Measurements from ENCODE around the gene RHBDD3.

The RHBDD3 gene

DNA sequence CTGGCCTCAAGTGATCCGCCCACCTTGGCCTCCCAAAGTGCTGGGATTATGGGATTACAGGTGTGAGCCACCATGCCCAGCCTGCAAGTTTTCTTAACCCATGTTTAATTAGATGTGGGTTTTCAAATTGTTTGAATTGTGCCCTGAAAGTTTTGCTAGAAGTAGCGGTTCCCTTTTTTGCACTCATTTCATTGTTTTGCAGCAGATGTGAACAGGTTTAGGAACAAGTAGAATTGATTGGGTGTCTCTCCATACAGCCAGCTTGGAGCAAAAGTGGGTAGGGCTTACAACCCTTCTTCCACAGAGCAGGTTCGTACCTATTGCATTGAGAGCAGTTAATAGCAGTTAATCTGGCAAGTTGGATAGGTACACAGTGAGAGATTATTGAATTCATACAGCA, 16.4 kb upstream of the RHBDD3 start:
- DNase-seq (ENCODE audit: insufficient read length) (no peak), FAIRE-seq (no peak)
- no peak for TF ChIP-seq TAF1 (IDR thresholded peaks at IDR 0.05; ENCODE audit: borderline replicate concordance, low read depth, low read length)
- TF ChIP-seq POLR2AphosphoS5 (IDR thresholded peaks at IDR 0.05; ENCODE audit: low read depth, low read length) = 0 out of 2 replicates have a peak, but pooled peaks have one; percentile 44
- no peak for TF ChIP-seq POLR2A (IDR thresholded peaks at IDR 0.05; ENCODE audit: low read depth, low read length)

GRCh38 chr22:29277927-29278326, 10.1 kb upstream of the RHBDD3 start:
- no peak for FAIRE-seq

DNA sequence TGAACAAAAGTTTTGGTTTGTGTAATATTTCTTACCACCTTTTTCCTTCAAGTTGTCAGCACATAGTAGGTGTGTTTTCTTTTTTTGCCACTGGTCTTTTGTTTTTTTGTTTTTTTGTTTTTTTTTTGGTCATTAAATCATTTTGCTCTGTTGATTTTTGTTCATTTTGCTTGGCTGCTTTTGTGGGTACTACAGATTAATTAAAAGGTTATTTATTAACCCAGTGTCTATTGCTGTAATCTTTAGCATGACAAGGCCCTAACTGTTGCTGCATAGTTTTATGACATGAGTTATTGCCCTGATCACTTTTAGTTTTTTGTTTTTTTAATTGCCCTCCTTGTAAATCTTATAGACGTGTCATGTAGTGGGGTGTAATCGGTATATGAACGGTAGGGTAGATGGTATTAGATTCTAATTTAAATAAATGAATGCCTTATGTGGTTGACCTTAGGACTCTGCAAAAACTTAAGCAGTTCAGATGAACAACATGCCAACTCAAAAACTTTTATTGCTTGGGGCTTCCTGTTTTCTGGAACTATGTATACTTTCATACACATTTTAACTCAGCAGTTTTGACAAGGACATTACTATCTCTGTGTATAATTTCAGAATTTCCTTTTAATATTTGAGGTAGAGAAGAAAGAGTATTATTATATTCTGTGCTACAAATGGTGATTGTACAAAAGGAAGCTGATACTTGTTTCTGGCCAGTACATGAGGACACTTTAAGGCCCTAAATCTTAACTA, 8.2 kb upstream of the RHBDD3 start:
- FAIRE-seq (no peak), DNase-seq (ENCODE audit: insufficient read length) (no peak)
- TF ChIP-seq POLR2AphosphoS5 (IDR thresholded peaks at IDR 0.05; ENCODE audit: low read depth, low read length) = no peak
- no peak for TF ChIP-seq POLR2A (IDR thresholded peaks at IDR 0.05; ENCODE audit: low read depth, low read length)
- no peak for TF ChIP-seq TAF1 (IDR thresholded peaks at IDR 0.05; ENCODE audit: borderline replicate concordance, low read depth, low read length)

More at GRCh38 chr22:29277927-29278326, 10.1 kb upstream of the RHBDD3 start:
- no peak for DNase-seq (ENCODE audit: insufficient read length)
- TF ChIP-seq POLR2A (IDR thresholded peaks at IDR 0.05; ENCODE audit: low read depth, low read length) (no peak), POLR2AphosphoS5 (IDR thresholded peaks at IDR 0.05; ENCODE audit: low read depth, low read length) (no peak), TAF1 (IDR thresholded peaks at IDR 0.05; ENCODE audit: borderline replicate concordance, low read depth, low read length) (no peak)

DNA sequence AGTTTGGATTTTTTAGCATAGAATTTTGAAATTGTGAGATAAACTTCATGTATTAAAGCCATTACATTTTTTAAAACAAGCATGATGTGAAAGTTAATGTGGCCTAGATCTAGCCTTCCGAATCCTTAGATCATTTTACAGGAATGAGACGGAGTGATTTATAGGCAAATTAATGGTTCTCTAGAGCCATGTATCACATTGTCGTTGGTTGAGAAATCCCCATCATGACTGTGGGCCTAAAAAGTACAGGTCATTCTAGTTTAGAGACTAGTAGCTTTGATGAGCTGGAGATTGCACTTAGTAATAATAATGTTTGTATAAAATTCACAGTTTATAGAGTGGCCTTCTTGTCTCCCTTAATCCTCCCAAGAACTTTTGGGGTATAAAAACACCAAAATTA, 7.4 kb upstream of the RHBDD3 start:
- no peak for FAIRE-seq
- DNase-seq (ENCODE audit: insufficient read length) = no peak
- TF ChIP-seq POLR2AphosphoS5 (IDR thresholded peaks at IDR 0.05; ENCODE audit: low read depth, low read length) (no peak), POLR2A (IDR thresholded peaks at IDR 0.05; ENCODE audit: low read depth, low read length) (no peak), TAF1 (IDR thresholded peaks at IDR 0.05; ENCODE audit: borderline replicate concordance, low read depth, low read length) (no peak)

GRCh38 chr22:29272624-29273023, 4.8 kb upstream of the RHBDD3 start:
- DNase-seq (ENCODE audit: insufficient read length) (no peak), FAIRE-seq (no peak)
- TF ChIP-seq POLR2AphosphoS5 (IDR thresholded peaks at IDR 0.05; ENCODE audit: low read depth, low read length) (no peak), TAF1 (IDR thresholded peaks at IDR 0.05; ENCODE audit: borderline replicate concordance, low read depth, low read length) (no peak), POLR2A (IDR thresholded peaks at IDR 0.05; ENCODE audit: low read depth, low read length) (no peak)

GRCh38 chr22:29270475-29271271, 2.9 kb upstream of the RHBDD3 start:
- TF ChIP-seq TAF1 (IDR thresholded peaks at IDR 0.05; ENCODE audit: borderline replicate concordance, low read depth, low read length) = no peak
- no peak for TF ChIP-seq POLR2A (IDR thresholded peaks at IDR 0.05; ENCODE audit: low read depth, low read length)
- TF ChIP-seq POLR2AphosphoS5 (IDR thresholded peaks at IDR 0.05; ENCODE audit: low read depth, low read length) = peak; percentile 38; the same call in 1 of the 2 replicates
- no peak for DNase-seq (ENCODE audit: insufficient read length)
- peak; percentile 48 for FAIRE-seq

GRCh38 chr22:29269731-29270474, 2.1 kb upstream of the RHBDD3 start:
- DNase-seq (ENCODE audit: insufficient read length) = no peak
- peak; percentile 53 for FAIRE-seq
- TF ChIP-seq TAF1 (IDR thresholded peaks at IDR 0.05; ENCODE audit: borderline replicate concordance, low read depth, low read length) (no peak), POLR2AphosphoS5 (IDR thresholded peaks at IDR 0.05; ENCODE audit: low read depth, low read length) (no peak), POLR2A (IDR thresholded peaks at IDR 0.05; ENCODE audit: low read depth, low read length) (no peak)

DNA sequence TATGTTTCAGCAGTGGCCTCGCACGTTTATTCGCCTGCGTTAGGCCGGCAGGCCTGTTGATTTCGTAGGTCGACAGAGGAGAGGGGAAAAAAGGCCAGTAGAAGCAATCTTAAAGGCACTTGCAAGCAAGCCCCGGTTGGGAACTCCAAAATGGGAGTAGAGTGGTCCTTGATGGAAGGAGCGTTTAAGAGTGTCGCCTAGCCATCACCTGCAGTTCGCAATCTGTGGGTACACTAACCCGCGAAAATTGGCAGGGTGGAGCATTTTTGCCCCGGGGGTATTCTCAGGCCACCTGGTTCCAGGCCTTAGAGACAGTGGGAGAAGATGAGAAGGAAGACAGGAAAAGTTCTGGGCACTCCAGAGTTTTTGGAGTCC, 1.4 kb upstream of the RHBDD3 start:
- no peak for FAIRE-seq
- no peak for DNase-seq (ENCODE audit: insufficient read length)
- no peak for TF ChIP-seq TAF1 (IDR thresholded peaks at IDR 0.05; ENCODE audit: borderline replicate concordance, low read depth, low read length)

GRCh38 chr22:29268511-29269229, 889 bp upstream of the RHBDD3 start:
- FAIRE-seq (no peak), DNase-seq (ENCODE audit: insufficient read length) (no peak)
- TF ChIP-seq POLR2A (IDR thresholded peaks at IDR 0.05; ENCODE audit: low read depth, low read length) = no peak
- TF ChIP-seq TAF1 (IDR thresholded peaks at IDR 0.05; ENCODE audit: borderline replicate concordance, low read depth, low read length) = no peak
- no peak; the same call in 1 of the 2 replicates for TF ChIP-seq POLR2AphosphoS5 (IDR thresholded peaks at IDR 0.05; ENCODE audit: low read depth, low read length)

DNA sequence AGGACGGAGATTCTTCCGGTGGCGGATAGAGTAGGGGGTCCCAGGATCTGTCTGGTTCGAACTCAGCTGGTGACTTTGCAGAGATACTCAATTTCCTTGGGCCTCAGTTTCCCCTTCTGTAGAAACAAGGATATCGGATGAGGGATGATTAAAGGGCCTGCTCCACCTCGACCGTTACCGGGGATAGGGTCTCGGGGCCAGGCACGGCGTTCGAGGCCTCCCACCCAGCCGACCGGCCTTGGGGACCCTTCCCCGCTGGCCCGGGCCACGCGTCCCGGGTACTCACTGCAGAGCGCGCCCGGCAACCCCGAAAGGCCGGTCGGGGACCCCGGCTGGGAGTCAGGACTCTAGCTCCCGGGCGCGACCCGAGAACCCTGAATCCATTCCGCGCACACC, 321 bp downstream of the RHBDD3 start:
- TF ChIP-seq POLR2A (IDR thresholded peaks at IDR 0.05; ENCODE audit: low read depth, low read length) (peak; percentile 59), TAF1 (IDR thresholded peaks at IDR 0.05; ENCODE audit: borderline replicate concordance, low read depth, low read length) (no peak)
- DNase-seq (ENCODE audit: insufficient read length) (no peak), FAIRE-seq (no peak)
